H4 (cell line): ENCODE data around the gene IPPK. TPM values are rescaled to one million over a fixed set of nuclear protein-coding genes. Genes with fewer than 3 reads are reported as not detected.
A peak's percentile ranks its signal among the peaks of the same experiment; 100 is the strongest.
"Not testable (repeated sequence)": the region's sequence is repeated elsewhere in the genome, so short reads cannot be mapped to it uniquely, and the experiment has no call there.

Experiments used
- DNase-seq: peaks from one replicate; pipeline ENCODE4 v3.0.0-alpha.2; 2015; ENCODE audit warnings: low spot score
- total RNA-seq: library from RNA; depleted of rRNA; stranded (reverse); fragments of >200 nt; shearing (Covaris generic); gene quantifications from 2 replicates; pipeline ENCODE4 v1.2.3, GENCODE V29; 2014

IPPK gene
- total RNA-seq, 1 experiment from 2014 or later: 12.8 TPM

DNA sequence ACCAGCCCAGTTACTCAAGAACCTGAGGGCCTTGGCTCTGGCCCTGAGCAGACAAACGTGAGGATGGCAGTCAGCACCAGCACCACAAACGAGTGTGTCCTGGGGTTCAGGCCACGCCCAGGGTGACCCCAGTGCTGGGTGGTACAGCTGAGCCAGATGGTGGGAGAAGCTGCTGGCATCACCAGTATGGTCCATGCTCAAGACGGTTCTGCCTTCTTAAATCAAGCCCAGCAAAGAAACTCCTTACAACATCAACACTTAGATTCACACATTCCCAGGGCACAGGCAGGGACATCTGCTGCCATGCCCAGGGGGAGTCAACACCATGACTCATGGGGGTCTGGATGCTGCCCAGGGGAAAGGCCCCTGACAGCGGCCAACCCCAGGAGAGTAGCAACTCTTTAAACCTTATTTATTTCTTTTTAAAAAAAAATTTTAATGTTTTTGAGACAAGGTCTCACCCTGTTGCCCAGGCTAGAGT lies 31.3 kb downstream of the IPPK start:
- DNase-seq: no peak

DNA sequence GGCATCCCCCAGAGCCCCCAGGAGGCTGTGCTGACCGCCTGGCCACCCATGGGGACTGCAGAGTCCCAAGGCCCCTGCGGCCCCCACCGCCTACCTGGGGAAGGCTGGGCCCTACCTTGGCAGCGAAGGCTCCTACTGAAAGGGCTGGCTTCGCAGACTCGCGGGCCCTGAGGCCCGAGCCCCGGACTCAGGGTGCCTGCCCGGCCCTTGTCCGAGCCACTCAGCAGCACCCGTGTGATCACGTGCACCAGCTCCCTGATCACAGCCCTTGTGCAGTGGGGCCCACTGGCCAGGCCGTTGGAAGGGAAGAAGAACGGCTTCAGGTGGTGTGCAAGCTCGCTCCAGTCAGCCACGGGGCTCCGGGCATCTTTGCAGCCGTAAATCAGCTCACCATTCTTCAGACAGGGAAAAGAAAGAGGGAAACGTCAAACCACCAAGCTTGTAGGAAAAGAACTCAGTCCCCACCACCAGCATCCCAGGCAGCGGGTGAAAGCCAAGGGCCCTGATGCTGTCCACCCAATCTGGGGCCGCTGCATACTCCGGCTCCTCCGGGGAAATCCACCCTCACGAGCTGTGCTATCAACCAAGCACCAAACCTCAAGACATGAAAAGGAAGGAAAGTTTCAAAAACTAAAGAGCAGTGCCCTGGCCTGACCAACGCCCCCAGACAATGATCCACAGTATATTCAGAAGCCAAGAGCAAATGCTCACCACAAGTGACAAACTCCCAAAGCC lies 31.9 kb downstream of the IPPK start:
- no peak for DNase-seq

DNA sequence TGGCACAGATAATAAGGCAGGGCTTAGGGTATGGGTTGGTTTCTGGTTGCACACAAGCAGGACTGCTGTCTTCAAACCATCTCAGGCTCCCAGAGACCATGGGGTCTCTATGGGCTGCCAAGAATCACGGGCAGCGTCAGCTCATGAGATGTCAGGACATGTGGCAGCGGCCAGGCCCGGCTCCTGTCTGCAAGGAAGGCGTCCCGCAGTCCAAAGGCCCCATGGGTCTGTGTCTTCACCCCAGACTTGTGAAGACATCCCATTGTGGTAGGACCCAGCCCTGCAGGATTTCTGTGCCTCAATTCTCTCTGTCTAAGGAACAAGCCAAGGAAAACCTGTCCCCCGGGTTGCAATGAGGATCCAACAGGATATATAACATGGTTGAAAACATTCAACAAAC lies 32.6 kb downstream of the IPPK start:
- DNase-seq: no peak

DNA sequence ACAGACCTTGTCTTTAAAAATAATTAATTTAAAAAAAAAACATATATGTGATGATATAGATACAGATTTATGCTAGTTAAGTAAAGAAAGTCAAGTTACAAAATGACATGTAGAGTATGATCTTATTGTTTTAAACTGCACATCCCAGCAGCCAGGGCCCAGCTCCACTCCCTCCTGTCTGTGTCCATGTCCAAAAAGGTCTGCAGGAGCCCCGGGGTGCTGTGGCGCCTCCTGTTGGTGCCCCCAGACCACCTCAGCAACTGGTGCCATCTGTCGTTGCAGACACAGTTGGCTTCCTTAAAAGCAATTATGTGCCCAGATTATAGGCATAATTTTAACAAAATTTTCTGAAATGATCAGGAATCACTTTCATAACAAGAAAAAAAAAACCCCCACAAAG lies 33.3 kb downstream of the IPPK start:
- no peak for DNase-seq

GRCh38 chr9:92635760-92636159 lies 34.2 kb downstream of the IPPK start:
- DNase-seq: no peak

DNA sequence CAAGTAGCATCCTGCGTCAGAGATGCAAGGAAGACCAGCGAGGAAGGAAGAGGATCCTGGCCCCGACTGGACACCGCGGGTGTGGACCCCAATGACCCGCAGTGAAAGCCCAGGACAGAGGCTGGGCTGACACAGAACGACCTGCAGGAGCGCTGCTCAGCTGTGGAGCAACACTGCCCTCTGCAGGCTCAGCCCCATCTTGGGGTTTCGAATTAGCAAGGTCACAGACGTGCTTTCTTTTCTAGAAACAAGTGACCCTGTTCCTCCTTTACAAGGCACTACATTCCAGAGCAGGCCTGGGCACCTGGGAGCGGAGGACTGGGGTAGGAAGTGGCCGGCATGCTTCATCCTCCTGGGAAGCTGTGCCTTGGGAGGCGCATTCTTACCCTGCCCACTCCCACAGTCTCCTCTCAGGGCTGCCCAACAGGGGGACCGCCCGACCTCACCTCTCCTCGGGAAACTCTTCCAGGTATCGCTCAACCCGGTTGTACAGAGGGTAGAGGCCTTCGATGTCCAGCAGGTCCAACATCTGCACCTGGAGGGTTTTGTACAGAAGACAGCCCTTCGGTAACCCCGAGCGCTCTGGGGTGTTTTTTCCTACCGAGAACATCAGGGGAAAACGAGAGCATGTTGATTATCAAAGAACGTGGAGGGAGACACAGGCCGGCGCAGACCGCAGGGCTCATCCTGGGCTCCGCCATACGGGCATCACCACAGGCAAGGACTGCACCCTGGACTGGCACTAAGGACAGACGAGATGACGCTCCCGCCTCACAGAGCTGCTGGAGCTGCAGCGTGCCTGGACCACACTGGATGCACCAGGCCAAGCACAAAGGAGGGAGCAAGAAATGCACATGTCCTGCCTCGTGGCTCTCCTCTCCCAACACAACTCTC lies 35.0 kb downstream of the IPPK start:
- DNase-seq: peak; percentile 67

- no peak for DNase-seq
Observed at GRCh38 chr9:92633614-92634278, 36.2 kb downstream of the IPPK start.

- no peak for DNase-seq
Observed at GRCh38 chr9:92632641-92633040, 37.3 kb downstream of the IPPK start.

DNA sequence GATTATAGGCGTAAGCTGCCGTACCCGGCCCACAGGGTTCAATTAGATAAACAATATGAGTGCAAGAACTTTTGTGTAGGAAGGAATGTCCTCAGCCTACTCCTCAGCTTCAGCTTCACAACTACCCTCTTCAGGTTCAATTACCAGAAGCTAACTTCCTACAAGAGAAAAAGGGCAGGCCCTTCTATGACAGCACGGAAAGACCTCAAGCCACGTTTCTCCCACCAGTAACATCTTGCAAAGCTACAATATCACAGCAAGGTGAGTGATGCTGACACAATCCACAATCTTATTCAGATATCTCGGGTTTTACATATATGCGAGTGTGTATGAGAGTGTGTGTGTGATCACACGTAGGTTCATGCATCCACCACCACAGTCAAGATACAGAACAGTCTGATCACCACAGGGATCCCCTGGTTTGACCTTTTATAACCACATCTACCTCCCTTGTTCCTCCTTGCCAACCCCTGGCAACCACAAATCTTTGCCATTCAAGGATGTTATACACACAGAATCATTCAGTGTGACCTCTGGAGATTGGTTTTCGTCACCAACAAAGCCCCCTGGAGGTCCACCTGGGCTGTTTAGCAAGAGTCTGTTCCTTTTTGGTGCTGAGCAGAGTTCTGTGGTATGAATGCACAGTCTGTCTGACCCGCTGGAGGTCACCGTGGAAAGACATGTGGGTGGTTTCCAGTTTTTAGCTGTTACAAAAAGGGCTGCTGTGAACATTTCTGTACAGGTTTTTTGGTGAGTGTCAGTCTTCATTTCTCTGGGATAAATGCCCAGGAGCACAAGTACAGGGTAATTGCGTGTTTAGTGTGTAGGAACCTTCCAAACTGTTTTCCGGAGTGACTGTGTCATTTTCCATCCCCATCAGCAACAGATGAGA lies 38.2 kb downstream of the IPPK start:
- DNase-seq: no peak

DNA sequence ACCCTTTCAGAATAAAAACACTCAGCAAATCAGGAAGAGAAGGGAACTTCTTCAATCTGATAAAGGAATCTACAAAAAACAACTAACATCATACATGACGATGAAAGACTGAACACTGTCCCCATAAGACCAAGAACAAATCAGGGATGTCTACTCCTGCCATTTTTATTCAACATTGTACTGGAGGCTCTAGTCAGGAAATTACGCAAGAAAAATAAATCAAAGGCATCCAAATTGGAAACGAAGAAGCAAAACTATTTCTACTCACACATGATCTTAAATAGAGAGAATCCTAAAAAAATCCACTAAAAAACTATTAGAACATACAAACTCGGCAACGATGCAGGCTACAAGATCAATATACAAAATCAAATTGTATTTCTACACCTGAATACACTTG lies 42.3 kb downstream of the IPPK start:
- no peak for DNase-seq

- DNase-seq: no peak
Observed at GRCh38 chr9:92626484-92626883, 43.4 kb downstream of the IPPK start.

- DNase-seq: not testable (repeated sequence)
Observed at GRCh38 chr9:92623936-92624335, 46.0 kb downstream of the IPPK start.

DNA sequence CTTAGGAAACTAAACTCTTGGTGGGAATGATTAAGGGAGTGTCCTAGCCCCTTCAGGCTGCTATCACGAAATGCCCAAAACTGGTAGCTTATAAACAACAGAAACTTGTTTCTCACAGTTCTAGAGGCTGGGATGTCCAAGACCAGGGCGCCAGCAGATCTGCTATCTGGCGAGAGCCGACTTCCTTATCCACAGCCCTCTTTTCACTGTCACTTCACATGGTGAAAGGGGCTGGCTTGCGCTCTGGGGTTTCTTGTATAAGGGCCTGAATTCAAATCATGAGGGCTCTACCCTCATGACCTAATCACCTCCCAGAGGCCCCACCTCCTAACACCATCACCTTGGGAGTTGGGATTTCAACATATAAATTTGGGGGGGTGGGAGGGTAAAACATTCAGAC lies 49.1 kb downstream of the IPPK start:
- no peak for DNase-seq

DNA sequence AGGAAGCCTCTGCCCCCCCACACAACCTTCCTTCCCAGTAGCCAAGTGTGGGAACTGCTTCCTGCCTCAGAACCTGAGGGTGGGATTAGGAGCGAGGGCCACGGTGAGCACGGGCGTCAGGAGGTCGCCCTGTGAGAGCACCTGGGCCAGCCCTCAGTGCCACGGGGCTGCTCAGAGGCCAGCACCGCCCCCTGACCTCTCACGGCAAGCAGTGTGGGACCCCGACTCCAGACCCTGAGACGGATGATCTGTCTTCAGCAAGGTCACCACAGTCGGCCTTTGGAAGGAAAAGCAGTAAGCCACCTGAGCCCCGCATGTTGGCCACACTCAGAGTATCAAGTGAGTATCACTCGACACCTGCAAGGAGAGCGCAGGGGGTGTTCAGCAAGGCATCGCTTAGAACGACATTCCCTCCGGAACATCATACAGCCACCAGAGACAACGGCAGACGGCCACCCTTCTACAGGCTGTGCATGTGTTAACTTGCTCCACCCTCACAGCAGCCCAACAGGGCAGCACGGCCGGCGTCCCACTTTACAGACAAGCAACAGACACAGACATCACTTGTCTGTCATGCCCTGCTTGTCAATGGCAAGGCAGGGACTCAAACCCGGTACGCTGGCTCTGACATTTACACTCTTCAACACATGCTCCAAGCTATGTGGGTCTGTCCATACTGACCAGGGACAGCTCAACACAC lies 50.2 kb downstream of the IPPK start:
- DNase-seq: no peak

GRCh38 chr9:92618633-92619225 lies 51.2 kb downstream of the IPPK start:
- no peak for DNase-seq

- no peak for DNase-seq
Observed at GRCh38 chr9:92617951-92618510, 51.9 kb downstream of the IPPK start.

GRCh38 chr9:92617195-92617813 lies 52.6 kb downstream of the IPPK start:
- no peak for DNase-seq

- DNase-seq: no peak
Observed at GRCh38 chr9:92616655-92617111, 53.2 kb downstream of the IPPK start.

GRCh38 chr9:92616199-92616641 lies 53.7 kb downstream of the IPPK start:
- no peak for DNase-seq
